ENCODE measurements around the gene SURF6.
"Not testable (repeated sequence)": the region's sequence is repeated elsewhere in the genome, so short reads cannot be mapped to it uniquely, and the experiment has no call there.

The SURF6 gene

DNA sequence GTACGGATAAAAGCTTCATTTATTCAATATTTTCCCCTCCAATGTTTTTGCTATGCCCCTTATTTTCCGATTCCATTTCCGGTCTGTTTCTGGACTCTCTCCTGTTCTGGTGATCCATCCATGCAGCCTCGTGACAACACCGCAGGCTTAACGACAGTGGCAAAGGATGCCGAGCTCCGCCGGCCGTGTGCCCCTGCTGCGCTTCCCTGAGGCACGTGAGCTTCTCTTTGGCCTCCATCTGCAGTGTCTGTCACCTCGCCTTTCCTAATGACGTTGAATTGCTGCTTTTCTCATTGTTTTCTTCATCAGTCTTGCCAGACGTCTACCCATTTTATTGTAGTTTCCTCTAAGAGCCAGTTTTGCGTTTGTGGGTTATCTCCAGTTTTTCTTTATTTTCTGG lies 28.7 kb downstream of the SURF6 start:
- Mint-ChIP-seq H3K9me3 (no peaks in the 10 kb centered on the region), H3K36me3 (ENCODE audit: low read depth) (no peaks in the 10 kb centered on the region), H3K27me3 (peaks cover 16% of the 10 kb centered on the region), H3K4me1 (ENCODE audit: low read depth) (no peaks in the 10 kb centered on the region), H3K4me3 (no peak overlapping the region), H3K27ac (no peak overlapping the region)
- DNase-seq, result no peak

DNA sequence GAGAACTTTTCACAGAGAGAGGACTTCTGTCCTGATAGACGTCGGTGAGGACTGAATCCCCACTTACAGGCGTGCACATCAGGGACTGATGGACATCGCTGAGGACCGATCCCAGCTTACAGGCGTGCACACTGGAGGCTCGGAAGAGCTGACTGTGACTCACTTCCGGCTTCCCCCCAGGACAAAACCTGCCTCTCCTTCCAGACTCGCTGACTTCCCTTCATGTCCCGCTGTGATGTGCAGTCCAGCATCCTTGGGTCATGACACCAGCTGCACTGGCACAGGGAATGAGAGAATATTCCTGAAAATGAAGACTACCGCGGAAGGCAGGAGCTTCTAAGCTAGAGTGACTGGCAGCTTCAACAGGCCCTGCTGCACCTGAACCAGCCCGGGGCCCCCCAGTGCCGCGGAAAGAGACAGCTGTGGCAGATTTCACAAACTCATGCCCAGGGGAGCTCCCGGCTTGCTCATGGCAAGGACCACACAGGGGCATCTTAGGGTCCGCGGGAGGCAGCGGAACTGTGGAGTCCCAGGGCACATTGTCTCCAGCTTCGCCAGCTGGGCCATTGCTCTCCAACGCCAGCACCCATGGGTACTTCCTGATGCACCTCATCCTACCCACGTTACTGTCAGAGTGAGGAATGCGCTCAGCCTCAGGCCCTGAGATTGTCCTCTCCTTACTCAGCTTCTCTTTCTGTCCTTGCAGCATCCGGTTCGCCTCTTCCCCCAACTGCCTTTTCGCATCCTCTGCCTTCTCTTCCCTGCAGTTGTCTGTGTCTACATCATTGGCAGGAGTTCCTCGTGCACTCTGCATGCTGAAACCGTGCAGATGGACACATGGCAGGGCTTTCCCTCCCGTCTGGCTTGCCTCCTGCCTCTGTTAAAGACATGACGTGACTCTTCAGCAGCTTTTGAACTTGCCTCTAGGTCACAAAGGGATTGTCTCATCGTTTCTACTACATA lies 29.5 kb downstream of the SURF6 start:
- no peak overlapping the region for H3K27ac Mint-ChIP-seq
- H3K36me3 Mint-ChIP-seq (ENCODE audit: low read depth), result no peaks in the 10 kb centered on the region
- DNase-seq, result no peak

DNA sequence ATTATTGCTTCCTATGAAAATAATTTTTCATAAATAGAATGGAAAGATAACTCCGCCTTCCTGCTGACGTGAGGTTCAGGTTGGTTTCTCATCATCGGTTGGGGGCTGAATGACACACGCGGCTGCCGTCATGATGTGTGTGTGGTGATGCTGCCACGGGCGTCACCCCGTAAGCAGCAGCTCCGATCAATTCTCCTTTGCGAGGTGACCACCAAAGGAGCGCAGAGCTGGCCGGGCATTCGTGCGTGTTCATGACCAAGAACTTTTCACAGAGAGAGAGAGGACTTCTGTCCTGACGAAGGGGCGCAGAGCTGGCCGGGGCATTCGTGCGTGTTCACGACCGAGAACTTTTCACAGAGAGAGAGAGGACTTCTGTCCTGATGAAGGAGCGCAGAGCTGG lies 30.3 kb downstream of the SURF6 start:
- H3K27ac Mint-ChIP-seq, result no peak overlapping the region
- peaks cover 14% of the 10 kb centered on the region for H3K27me3 Mint-ChIP-seq
- no peaks in the 10 kb centered on the region for H3K36me3 Mint-ChIP-seq (ENCODE audit: low read depth)
- no peaks in the 10 kb centered on the region for H3K9me3 Mint-ChIP-seq
- no peak for DNase-seq
- no peaks in the 10 kb centered on the region for H3K4me1 Mint-ChIP-seq (ENCODE audit: low read depth)
- no peak overlapping the region for H3K4me3 Mint-ChIP-seq

More for the DNA sequence above, 29.5 kb downstream of the SURF6 start:
- no peaks in the 10 kb centered on the region for H3K4me1 Mint-ChIP-seq (ENCODE audit: low read depth)
- no peaks in the 10 kb centered on the region for H3K9me3 Mint-ChIP-seq
- no peak overlapping the region for H3K4me3 Mint-ChIP-seq
- peaks cover 16% of the 10 kb centered on the region for H3K27me3 Mint-ChIP-seq

DNA sequence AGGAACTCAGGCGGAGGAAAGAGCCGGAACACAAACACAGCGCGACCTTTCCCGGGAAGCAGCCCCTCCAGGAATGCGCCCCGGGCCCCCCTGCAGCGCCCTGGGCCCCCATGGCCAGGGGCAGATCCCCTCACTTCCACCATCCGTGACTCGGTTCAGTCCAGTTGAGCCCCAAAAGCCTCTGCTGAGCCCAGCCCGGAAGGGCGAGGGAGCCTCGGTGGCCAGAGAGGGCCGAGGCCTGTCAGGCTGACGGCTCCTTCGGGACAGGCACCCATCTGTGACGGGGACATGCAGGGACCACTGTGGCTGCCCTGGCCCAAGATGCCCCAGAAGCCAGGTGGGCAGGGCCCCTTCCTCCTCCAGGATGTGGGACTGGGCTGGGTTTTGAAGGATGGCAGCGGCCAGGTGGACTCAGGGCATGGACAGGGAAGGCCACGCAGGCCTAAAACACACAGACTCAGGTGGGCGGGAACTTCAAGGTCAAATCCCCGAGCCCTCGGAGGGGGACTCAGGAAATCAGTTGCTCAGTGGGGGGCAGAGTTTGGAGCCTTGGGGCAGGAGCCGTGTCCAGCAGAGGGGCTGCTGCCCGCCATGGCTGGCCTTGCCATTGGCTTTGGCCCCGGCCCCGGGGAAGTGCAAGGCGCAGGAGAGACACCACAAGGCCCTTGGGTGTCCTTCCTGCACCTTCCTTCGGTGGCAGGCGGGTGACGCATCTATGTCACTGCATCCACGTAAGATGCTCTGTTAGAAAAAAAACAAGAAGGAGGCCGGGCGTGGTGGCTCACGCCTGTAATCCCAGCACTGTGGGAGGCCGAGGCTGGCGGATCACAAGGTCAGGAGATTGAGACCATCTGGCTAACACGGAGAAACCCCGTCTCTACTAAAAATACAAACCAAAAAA lies 31.3 kb downstream of the SURF6 start:
- no peaks in the 10 kb centered on the region for H3K4me1 Mint-ChIP-seq (ENCODE audit: low read depth)
- H3K27ac Mint-ChIP-seq, result no peak overlapping the region
- H3K9me3 Mint-ChIP-seq, result no peaks in the 10 kb centered on the region
- H3K27me3 Mint-ChIP-seq, result peaks cover 11% of the 10 kb centered on the region
- no peaks in the 10 kb centered on the region for H3K36me3 Mint-ChIP-seq (ENCODE audit: low read depth)
- no peak for DNase-seq
- no peak overlapping the region for H3K4me3 Mint-ChIP-seq

DNA sequence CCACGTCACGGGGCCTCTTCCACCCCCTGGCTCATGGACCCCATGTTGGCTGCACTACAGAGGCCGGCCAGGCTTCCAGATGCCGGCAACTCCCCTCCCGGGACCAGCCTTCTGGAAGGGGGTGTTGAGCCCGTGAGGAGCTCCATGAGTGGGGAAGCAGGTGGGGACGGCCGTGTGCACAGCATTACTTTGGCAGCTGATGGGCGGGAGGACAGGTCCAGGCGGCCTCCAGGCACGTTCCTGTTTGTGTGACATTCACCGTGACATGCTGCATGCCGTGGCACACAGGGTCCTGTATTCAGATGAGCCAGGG lies 31.9 kb downstream of the SURF6 start:
- no peaks in the 10 kb centered on the region for H3K4me1 Mint-ChIP-seq (ENCODE audit: low read depth)
- no peak overlapping the region for H3K4me3 Mint-ChIP-seq
- DNase-seq, result no peak
- no peaks in the 10 kb centered on the region for H3K36me3 Mint-ChIP-seq (ENCODE audit: low read depth)
- no peaks in the 10 kb centered on the region for H3K9me3 Mint-ChIP-seq
- H3K27ac Mint-ChIP-seq, result no peak overlapping the region
- H3K27me3 Mint-ChIP-seq, result peaks cover 8% of the 10 kb centered on the region

DNA sequence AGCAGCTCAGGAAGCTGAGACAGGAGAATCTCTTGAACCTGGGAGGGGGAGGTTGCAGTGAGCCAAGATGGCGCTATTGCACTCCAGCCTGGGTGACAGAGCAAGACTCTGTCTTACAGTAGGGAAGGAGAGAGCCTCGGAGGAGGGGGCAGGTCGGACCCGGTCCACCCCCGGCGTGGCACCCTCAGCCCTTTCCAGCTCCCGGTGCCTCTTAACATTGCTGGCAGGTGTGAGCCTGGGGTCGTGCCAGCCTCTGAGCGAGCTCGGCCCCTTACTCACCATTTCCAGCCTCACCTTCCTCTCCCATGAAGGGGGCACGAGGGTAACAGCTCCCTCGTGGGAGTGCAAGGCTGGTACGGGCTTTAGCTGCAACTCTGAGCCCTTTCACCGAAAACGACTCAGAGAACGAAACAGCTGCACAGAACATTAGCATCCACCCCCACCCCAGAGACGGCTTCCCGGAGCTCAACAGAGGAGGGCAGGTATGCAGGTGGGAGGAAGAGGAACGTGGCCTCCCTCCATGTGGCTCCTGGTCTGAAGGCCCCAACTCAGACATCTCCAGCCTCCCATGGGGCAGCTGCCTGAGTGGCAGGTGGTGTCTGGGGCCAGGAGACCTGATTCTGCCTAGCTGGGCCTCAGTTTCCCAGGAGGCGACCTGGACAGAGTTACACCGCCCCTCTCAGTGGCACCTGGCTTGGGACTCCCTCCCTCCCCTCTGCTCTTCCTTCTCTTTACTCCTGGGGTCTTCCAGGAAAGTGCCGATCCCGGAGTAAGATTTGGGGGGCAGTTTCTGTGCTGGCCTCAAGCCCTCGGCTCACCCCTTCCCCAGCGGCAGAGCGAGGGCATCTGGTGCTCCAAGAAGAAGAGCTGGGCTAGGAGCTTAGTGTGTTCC lies 32.5 kb downstream of the SURF6 start:
- H3K9me3 Mint-ChIP-seq, result no peaks in the 10 kb centered on the region
- H3K4me3 Mint-ChIP-seq, result no peak overlapping the region
- H3K36me3 Mint-ChIP-seq (ENCODE audit: low read depth), result no peaks in the 10 kb centered on the region
- no peaks in the 10 kb centered on the region for H3K4me1 Mint-ChIP-seq (ENCODE audit: low read depth)
- peaks cover 7% of the 10 kb centered on the region for H3K27me3 Mint-ChIP-seq
- no peak for DNase-seq
- H3K27ac Mint-ChIP-seq, result no peak overlapping the region

DNA sequence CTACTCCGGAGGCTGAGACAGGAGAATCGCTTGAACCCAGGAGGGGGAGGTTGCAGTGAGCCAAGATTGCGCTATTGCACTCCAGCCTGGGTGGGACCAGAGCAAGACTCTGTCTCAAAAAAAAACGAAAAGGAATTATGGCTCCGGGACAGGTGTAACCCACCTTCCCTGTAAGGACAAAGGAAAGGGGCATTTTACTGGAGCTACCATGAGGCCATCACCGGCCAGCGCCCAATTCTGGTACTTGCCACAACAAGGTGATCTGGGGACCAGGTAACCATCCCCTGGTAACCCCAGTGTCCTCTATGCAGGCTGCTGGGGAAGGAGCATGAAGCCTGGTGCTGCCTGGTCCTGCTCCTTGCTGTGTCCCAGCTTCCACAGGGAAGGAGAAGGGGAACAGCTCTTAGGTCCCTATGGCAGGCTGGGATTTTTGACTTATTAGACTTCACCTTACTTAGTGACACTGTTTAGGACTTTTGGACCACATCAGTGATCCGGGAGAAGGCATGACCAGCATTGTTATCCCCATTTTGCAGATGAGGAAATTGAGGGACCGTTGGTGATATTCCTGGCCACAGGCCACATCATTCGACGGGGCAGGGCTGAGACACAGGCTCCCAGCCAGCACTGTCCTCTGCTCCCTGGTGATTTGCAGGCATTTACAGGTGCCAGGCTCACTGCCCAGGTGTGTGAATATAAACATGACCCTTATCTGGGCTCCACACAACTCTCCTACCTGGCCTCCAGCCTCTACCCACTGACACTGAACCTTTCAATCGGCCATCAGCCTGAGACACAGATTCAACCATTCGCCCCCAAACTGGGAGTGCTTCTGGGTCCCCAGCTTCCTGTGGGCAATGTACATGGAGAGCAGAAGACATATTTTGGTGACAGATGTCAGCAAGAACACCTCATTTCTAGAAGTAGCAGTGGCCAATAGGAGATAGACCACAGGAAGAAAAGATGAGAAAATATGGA lies 34.4 kb downstream of the SURF6 start:
- Mint-ChIP-seq H3K27ac (no peak overlapping the region), H3K4me1 (ENCODE audit: low read depth) (no peaks in the 10 kb centered on the region), H3K9me3 (no peaks in the 10 kb centered on the region), H3K36me3 (ENCODE audit: low read depth) (no peaks in the 10 kb centered on the region), H3K27me3 (peaks cover 9% of the 10 kb centered on the region), H3K4me3 (no peak overlapping the region)
- no peak for DNase-seq

DNA sequence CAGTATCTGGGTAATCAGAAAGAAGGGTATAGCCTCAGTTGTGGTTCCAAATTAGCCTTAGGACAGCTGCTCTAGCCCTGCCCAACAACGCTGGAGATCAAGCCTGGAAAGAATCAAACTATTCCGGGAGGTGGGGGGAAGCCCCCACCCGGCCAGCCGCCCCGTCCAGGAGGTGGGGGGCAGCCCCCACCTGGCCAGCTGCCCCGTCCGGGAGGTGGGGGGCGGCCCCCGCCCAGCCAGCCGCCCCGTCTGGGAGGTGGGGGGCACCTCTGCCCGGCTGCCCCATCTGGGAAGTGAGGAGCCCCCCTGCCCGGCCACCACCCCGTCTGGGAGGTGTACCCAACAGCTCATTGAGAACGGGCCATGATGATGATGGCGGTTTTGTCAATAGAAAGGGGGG lies 36.0 kb downstream of the SURF6 start:
- not testable (repeated sequence) for H3K36me3 Mint-ChIP-seq (ENCODE audit: low read depth); H3K4me1 Mint-ChIP-seq (ENCODE audit: low read depth); H3K4me3 Mint-ChIP-seq; H3K27me3 Mint-ChIP-seq; H3K27ac Mint-ChIP-seq; DNase-seq; H3K9me3 Mint-ChIP-seq

DNA sequence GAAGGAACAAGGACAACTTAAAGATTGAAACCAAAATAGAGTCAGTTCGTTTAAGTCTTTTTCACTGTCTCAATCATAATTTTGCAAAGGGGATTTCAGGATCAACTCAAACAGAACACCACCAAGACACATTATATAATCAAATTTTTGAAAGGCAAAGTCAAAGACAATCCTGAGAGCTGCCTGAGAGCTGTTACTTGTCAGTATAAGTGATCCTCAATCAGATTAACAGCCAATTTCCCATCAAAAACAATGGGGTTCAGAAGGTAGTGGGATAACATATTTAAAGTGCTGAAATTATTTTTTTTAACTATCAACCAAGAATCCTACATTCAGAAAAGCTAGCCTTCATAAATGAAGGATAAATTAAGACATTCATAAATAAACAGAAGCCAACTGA lies 41.7 kb downstream of the SURF6 start:
- H3K36me3 Mint-ChIP-seq (ENCODE audit: low read depth), result no peaks in the 10 kb centered on the region
- H3K27me3 Mint-ChIP-seq, result peaks cover 41% of the 10 kb centered on the region
- no peaks in the 10 kb centered on the region for H3K4me1 Mint-ChIP-seq (ENCODE audit: low read depth)
- DNase-seq, result no peak
- H3K4me3 Mint-ChIP-seq, result no peak overlapping the region
- no peak overlapping the region for H3K27ac Mint-ChIP-seq
- peaks cover 23% of the 10 kb centered on the region for H3K9me3 Mint-ChIP-seq

DNA sequence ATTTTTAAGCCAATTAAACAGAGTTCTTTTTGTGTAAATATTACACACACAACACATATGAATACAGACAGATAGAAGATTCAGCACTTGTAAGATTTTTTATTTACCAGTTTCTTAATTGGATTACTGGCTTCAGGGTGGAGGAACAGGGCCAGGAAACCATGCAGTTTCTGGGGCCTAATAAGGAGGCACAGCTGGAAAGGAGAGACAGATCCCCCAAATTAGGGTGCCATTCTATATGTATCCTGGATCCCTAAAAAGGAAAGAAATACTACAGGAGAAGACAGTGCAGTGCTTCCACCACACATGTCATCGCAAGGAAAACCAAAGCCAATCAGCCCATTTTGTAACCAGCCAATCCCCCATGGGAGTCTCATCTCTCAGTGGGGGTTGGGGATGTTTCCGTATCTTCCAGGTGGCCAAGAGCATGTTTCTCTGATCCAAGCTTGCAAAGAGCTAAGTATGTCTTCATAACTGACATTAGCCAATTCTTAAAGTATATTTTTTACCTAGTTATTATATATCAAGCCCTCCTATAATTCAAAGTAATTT lies 45.2 kb downstream of the SURF6 start:
- peaks cover 25% of the 10 kb centered on the region for H3K9me3 Mint-ChIP-seq
- peaks cover 35% of the 10 kb centered on the region for H3K27me3 Mint-ChIP-seq
- no peak for DNase-seq
- H3K36me3 Mint-ChIP-seq (ENCODE audit: low read depth), result no peaks in the 10 kb centered on the region
- H3K4me1 Mint-ChIP-seq (ENCODE audit: low read depth), result no peaks in the 10 kb centered on the region
- no peak overlapping the region for H3K27ac Mint-ChIP-seq
- H3K4me3 Mint-ChIP-seq, result no peak overlapping the region

DNA sequence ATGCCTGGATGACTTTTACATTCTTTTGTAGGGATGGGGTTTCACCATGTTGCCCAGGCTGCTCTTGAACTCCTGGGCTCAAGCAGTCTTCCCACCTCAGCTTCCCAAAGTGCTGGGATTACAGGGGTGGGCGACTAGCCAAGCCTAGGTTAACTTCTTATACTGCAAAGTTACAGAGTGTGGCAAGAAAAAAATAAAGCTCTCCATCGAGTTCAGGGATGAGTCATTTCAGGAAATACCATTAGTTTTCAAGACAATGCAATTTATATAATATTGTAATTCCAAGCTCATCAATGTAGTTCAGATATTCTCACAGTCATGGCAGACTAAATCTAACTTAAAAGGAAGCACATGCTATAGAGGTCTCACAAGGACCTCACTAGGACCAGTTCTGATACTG lies 49.5 kb downstream of the SURF6 start:
- peaks cover 19% of the 10 kb centered on the region for H3K9me3 Mint-ChIP-seq
- H3K36me3 Mint-ChIP-seq (ENCODE audit: low read depth), result no peaks in the 10 kb centered on the region
- no peak for DNase-seq
- peaks cover 13% of the 10 kb centered on the region for H3K27me3 Mint-ChIP-seq
- H3K27ac Mint-ChIP-seq, result no peak overlapping the region
- no peak overlapping the region for H3K4me3 Mint-ChIP-seq
- H3K4me1 Mint-ChIP-seq (ENCODE audit: low read depth), result no peaks in the 10 kb centered on the region

DNA sequence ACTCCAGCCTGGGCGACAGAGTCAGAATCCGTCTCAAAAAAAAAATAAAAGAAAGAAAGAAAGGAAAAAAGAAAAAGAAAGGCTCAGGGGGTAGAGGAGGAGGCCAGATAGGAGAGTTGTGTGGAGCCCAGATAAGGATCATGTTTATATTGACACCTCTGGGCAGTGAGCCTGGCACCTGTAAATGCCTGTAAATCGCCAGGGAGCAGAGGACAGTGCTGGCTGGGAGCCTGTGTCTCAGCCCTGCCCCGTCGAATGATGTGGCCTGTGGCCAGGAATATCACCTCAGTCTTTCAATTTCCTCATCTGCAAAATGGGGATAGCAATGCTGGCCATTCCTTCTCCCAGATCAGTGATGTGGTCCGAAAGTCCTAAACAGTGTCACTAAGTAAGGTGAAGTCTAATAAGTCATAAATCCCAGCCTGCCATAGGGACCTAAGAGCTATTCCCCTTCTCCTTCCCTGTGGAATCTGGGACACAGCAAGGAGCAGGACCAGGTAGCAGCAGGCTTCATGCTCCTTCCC lies 50.7 kb downstream of the SURF6 start:
- no peak for DNase-seq
- peaks cover 6% of the 10 kb centered on the region for H3K27me3 Mint-ChIP-seq
- H3K9me3 Mint-ChIP-seq, result peaks cover 10% of the 10 kb centered on the region
- H3K4me1 Mint-ChIP-seq (ENCODE audit: low read depth), result no peaks in the 10 kb centered on the region
- no peaks in the 10 kb centered on the region for H3K36me3 Mint-ChIP-seq (ENCODE audit: low read depth)
- H3K27ac Mint-ChIP-seq, result no peak overlapping the region
- H3K4me3 Mint-ChIP-seq, result no peak overlapping the region

DNA sequence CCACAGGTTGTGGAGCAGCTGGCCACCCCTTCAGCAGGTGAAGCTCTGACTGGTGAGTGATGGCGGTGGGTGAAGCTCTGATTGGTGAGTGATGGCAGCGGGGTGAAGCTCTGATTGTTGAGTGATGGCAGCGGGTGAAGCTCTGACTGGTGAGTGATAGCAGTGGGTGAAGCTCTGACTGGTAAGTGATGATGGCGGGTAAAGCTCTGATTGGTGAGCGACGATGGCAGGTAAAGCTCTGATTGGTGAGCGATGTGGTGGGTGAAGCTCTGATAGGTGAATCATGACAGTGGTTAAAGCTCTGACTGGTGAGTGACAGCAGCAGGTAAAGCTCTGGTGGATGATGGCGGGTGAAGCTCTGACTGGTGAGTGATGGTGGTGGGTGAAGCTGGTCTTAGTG lies 51.6 kb downstream of the SURF6 start:
- Mint-ChIP-seq H3K27ac (no peak overlapping the region), H3K4me3 (no peak overlapping the region), H3K36me3 (ENCODE audit: low read depth) (no peaks in the 10 kb centered on the region), H3K9me3 (peaks cover 3% of the 10 kb centered on the region), H3K4me1 (ENCODE audit: low read depth) (no peaks in the 10 kb centered on the region), H3K27me3 (peaks cover 10% of the 10 kb centered on the region)
- DNase-seq, result no peak

Measured in activated T-cell treated with anti-CD3 and anti-CD28 coated beads, Interleukin-2, amount 50 U/mL, for 24 hours (primary cell).